Measurements from ENCODE around the gene RFX7. TPM values are rescaled to one million over a fixed set of nuclear protein-coding genes. Genes with fewer than 3 reads are reported as not detected.

Gene RFX7
- total and polyA plus RNA-seq, 2 of the 4 experiments (the other 2 are of a cell fraction) = 4.1 to 10.6 TPM

DNA sequence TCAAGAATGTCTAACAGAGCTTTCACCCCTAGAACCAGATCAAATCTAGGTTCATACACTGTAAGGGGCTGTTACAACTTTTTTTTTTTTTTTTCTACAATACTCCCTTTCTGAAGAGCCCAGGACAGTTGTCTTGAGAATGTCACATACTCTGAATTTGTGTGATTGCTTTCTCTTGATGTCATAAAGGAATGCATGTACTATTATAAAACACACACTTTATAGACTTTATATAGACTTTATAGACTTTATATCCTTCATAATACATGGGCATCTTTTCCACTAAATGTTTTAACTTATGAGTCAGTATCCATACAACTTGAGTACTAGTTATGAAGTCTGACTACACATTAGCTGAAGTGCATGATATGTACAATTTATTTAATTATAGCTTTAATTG is 26.3 kb downstream of the RFX7 start:
- Histone ChIP-seq H4K91ac (ENCODE audit: insufficient read depth, low read depth, low read length) (no peak overlapping the region), H4K20me1 (ENCODE audit: insufficient read depth, low read length) (peaks cover 11% of the 10 kb centered on the region; the same call in 1 of the 2 replicates), H4K5ac (ENCODE audit: low read depth, low read length) (no peak overlapping the region), H3K79me1 (ENCODE audit: low read depth in 1 of 2, low read length in 2 of 2) (peaks cover 14 to 36% of the 10 kb centered on the region in 2 experiments), H2AFZ (replicated peaks; ENCODE audit: low read length, poor library complexity) (no peak overlapping the region), H3K4me1 (ENCODE audit: control insufficient read depth, insufficient read depth, low read length) (peaks cover 2% of the 10 kb centered on the region; the same call in 1 of the 2 replicates), H3K14ac (replicated peaks; ENCODE audit: low read depth, low read length) (no peak overlapping the region), H3K27me3 (ENCODE audit: control insufficient read depth, insufficient read depth, low read length) (no peaks in the 10 kb centered on the region), H2BK20ac (ENCODE audit: low read depth, low read length) (no peak overlapping the region), H3K4me3 (ENCODE audit: insufficient read depth, low read depth, low read length) (no peak overlapping the region), H3K36me3 (ENCODE audit: control insufficient read depth, insufficient read depth, low read length) (no peaks in the 10 kb centered on the region), H3K56ac (ENCODE audit: extremely low read depth, insufficient read depth, low read length) (no peak overlapping the region), H3K9me3 (ENCODE audit: control insufficient read depth, insufficient read depth, low read length) (no peaks in the 10 kb centered on the region), H3K4ac (ENCODE audit: low read depth, low read length) (no peak overlapping the region), H3K9me1 (ENCODE audit: insufficient read depth, low read length) (no peaks in the 10 kb centered on the region), H4K8ac (ENCODE audit: low read depth in 2 of 2, low read length in 2 of 2) (no peak overlapping the region), H2BK120ac (ENCODE audit: low read depth, low read length) (no peak overlapping the region), H3K9ac (ENCODE audit: low read depth, low read length) (no peak overlapping the region), H3K18ac (ENCODE audit: low read depth, low read length) (no peak overlapping the region), H2AK5ac (ENCODE audit: low read depth, low read length) (no peak overlapping the region), H3K4me2 (ENCODE audit: low read depth, low read length) (no peak overlapping the region), H3K27ac (ENCODE audit: insufficient read depth, low read length) (no peak overlapping the region), H2BK15ac (ENCODE audit: low read depth, low read length) (no peak overlapping the region), H3K23ac (ENCODE audit: low read depth, low read length) (no peak overlapping the region), H2AK9ac (replicated peaks; ENCODE audit: low read depth, low read length, poor library complexity) (no peak overlapping the region), H2BK5ac (ENCODE audit: low read depth, low read length, poor library complexity, severe bottlenecking) (no peak overlapping the region)
- dilution Hi-C loops (cut with HindIII; ENCODE audit: low sequenced_read_pairs, unreplicated experiment) = no loop called here
- no peak for ATAC-seq (ENCODE audit: low read depth)
- in situ Hi-C loops (cut with MboI; ENCODE audit: low sequenced_read_pairs) = no loop called here
- CTCF ChIA-PET = interaction anchor here (0.6 kb wide), 1 partner anchor 35 kb away, joined by 3 read pairs; no protein-coding TSS in a partner anchor
- POLR2A ChIA-PET (ENCODE audit: unreplicated experiment) = no interaction called here
- intact Hi-C loops (cut with micrococcal nuclease) = no loop called here
- DNase-seq = no peak
- TF ChIP-seq FOS (IDR thresholded peaks at IDR 0.05; ENCODE audit: low read depth, low read length) = no peak
- TF ChIP-seq, protein P1, sequence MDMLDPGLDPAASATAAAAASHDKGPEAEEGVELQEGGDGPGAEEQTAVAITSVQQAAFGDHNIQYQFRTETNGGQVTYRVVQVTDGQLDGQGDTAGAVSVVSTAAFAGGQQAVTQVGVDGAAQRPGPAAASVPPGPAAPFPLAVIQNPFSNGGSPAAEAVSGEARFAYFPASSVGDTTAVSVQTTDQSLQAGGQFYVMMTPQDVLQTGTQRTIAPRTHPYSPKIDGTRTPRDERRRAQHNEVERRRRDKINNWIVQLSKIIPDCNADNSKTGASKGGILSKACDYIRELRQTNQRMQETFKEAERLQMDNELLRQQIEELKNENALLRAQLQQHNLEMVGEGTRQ (IDR thresholded peaks at IDR 0.05; ENCODE audit: low read depth, low read length) = no peak
- no peak for TF ChIP-seq SMC3 (IDR thresholded peaks at IDR 0.05; ENCODE audit: low read depth, low read length)
- TF ChIP-seq MXI1 (IDR thresholded peaks at IDR 0.05; ENCODE audit: borderline replicate concordance, low read depth, low read length) = no peak
- no peak for TF ChIP-seq CEBPB (IDR thresholded peaks at IDR 0.05; ENCODE audit: low read depth, low read length)
- TF ChIP-seq, protein P2, sequence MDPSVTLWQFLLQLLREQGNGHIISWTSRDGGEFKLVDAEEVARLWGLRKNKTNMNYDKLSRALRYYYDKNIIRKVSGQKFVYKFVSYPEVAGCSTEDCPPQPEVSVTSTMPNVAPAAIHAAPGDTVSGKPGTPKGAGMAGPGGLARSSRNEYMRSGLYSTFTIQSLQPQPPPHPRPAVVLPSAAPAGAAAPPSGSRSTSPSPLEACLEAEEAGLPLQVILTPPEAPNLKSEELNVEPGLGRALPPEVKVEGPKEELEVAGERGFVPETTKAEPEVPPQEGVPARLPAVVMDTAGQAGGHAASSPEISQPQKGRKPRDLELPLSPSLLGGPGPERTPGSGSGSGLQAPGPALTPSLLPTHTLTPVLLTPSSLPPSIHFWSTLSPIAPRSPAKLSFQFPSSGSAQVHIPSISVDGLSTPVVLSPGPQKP (IDR thresholded peaks at IDR 0.05; ENCODE audit: borderline replicate concordance, low read depth, low read length) = no peak
- TF ChIP-seq RFX5 (IDR thresholded peaks at IDR 0.05; ENCODE audit: low read depth, low read length) = no peak
- TF ChIP-seq MAZ (IDR thresholded peaks at IDR 0.05; ENCODE audit: borderline replicate concordance, low read depth, low read length) = no peak
- TF ChIP-seq CHD1 (IDR thresholded peaks at IDR 0.05; ENCODE audit: low read depth, low read length) = no peak
- TF ChIP-seq, protein P3, sequence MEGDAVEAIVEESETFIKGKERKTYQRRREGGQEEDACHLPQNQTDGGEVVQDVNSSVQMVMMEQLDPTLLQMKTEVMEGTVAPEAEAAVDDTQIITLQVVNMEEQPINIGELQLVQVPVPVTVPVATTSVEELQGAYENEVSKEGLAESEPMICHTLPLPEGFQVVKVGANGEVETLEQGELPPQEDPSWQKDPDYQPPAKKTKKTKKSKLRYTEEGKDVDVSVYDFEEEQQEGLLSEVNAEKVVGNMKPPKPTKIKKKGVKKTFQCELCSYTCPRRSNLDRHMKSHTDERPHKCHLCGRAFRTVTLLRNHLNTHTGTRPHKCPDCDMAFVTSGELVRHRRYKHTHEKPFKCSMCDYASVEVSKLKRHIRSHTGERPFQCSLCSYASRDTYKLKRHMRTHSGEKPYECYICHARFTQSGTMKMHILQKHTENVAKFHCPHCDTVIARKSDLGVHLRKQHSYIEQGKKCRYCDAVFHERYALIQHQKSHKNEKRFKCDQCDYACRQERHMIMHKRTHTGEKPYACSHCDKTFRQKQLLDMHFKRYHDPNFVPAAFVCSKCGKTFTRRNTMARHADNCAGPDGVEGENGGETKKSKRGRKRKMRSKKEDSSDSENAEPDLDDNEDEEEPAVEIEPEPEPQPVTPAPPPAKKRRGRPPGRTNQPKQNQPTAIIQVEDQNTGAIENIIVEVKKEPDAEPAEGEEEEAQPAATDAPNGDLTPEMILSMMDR (conservative IDR thresholded peaks at IDR 0.05; ENCODE audit: low read depth, low read length) = no peak
- no peak for TF ChIP-seq MAFK (IDR thresholded peaks at IDR 0.05; ENCODE audit: low read depth, low read length)
- TF ChIP-seq BHLHE40 (IDR thresholded peaks at IDR 0.05; ENCODE audit: low read depth, low read length) = no peak
- no peak for TF ChIP-seq POLR2A (IDR thresholded peaks at IDR 0.05; ENCODE audit: low read depth, low read length)
- TF ChIP-seq RCOR1 (IDR thresholded peaks at IDR 0.05; ENCODE audit: insufficient replicate concordance, low read length) = no peak
- no peak for TF ChIP-seq NFE2L2 (IDR thresholded peaks at IDR 0.05; ENCODE audit: low read depth, low read length)
- BruUV-seq (replicated peaks) = no TSS peak
